Kidney epithelial cell (primary cell): ENCODE results near the gene PCGF6. TPM values are rescaled to one million over a fixed set of nuclear protein-coding genes. Genes with fewer than 3 reads are reported as not detected.

ENCODE experiments used
- DNase-seq: peaks from one replicate; pipeline ENCODE4 v3.0.0-alpha.2; 2010; ENCODE audit warnings: low read depth
- H3K27me3 ChIP-seq: 2 replicates; pipeline ENCODE4 v1.6.0; 2011; ENCODE audit warnings: low read length; ENCODE audit not compliant: control insufficient read depth, insufficient read depth
- H3K36me3 ChIP-seq: 2 replicates; pipeline ENCODE4 v1.5.1; 2011; ENCODE audit warnings: low read length; ENCODE audit not compliant: control insufficient read depth, insufficient read depth
- H3K4me3 ChIP-seq: 2 replicates; pipeline ENCODE4 v1.5.1; 2011; ENCODE audit warnings: low read depth, mild to moderate bottlenecking, control low read depth, low read length
- CTCF ChIP-seq: IDR thresholded peaks from 2 replicates; pipeline ENCODE4 v1.5.1; 2011; ENCODE audit warnings: mild to moderate bottlenecking, moderate library complexity, low read length, control low read depth, inconsistent platforms; ENCODE audit not compliant: insufficient read depth, poor library complexity, severe bottlenecking
- total RNA-seq: library from RNA; depleted of rRNA; stranded (reverse); fragments of >200 nt; gene quantifications from 2 replicates; pipeline ENCODE4 v1.2.3, GENCODE V29; 2015

The PCGF6 gene
- 9.2 and 13.3 TPM in 2 replicates for total RNA-seq

- no peak for DNase-seq
- H3K27me3 ChIP-seq = no peaks in the 10 kb centered on the region
- no peak for TF ChIP-seq CTCF
- no peaks in the 10 kb centered on the region for H3K36me3 ChIP-seq
- H3K4me3 ChIP-seq = peak within 1 kb of the TSS; percentile 82
Measured at GRCh38 chr10:103350517-103351260, at the start of gene PCGF6. TSS of gene PCGF6 (minus strand) at chr10:103351140. CDS start at chr10:103351066, 74 bp downstream.

GRCh38 chr10:103397191-103397825 is 46.4 kb upstream of the PCGF6 start:
- no peak for TF ChIP-seq CTCF
- Histone ChIP-seq H3K36me3 (peaks cover 2% of the 10 kb centered on the region), H3K4me3 (peak overlapping the region; percentile 86), H3K27me3 (no peaks in the 10 kb centered on the region)
- no peak for DNase-seq

- Histone ChIP-seq H3K36me3 (peaks cover 2% of the 10 kb centered on the region), H3K4me3 (peak overlapping the region; percentile 86), H3K27me3 (no peaks in the 10 kb centered on the region)
- no peak for TF ChIP-seq CTCF
- no peak for DNase-seq
Measured at GRCh38 chr10:103396789-103397087, 45.8 kb upstream of the PCGF6 start.

GRCh38 chr10:103396067-103396788 is 45.3 kb upstream of the PCGF6 start, which contains the start of the genes ATP5MK and PDCD11:
TSS of gene ATP5MK (minus strand) at chr10:103396475. CDS start at chr10:103392457, 4,018 bp downstream.
TSS of gene PDCD11 (plus strand) at chr10:103396626. CDS start at chr10:103398427, 1,801 bp downstream.
- DNase-seq = peak; percentile 94
- no peaks in the 10 kb centered on the region for H3K27me3 ChIP-seq
- TF ChIP-seq CTCF = peak; percentile 14
- H3K36me3 ChIP-seq = peaks cover 2% of the 10 kb centered on the region
- H3K4me3 ChIP-seq = peak within 1 kb of the TSS; percentile 86

GRCh38 chr10:103395754-103396066 is 44.8 kb upstream of the PCGF6 start:
- no peak for DNase-seq

More at GRCh38 chr10:103395754-103396066, 44.8 kb upstream of the PCGF6 start:
- H3K4me3 ChIP-seq = peak overlapping the region; percentile 86
- H3K36me3 ChIP-seq = peaks cover 1% of the 10 kb centered on the region
- no peak for TF ChIP-seq CTCF
- no peaks in the 10 kb centered on the region for H3K27me3 ChIP-seq
